ENCODE results near the gene IQSEC3.
A peak's percentile ranks its signal among the peaks of the same experiment; 100 is the strongest.

IQSEC3 gene

DNA sequence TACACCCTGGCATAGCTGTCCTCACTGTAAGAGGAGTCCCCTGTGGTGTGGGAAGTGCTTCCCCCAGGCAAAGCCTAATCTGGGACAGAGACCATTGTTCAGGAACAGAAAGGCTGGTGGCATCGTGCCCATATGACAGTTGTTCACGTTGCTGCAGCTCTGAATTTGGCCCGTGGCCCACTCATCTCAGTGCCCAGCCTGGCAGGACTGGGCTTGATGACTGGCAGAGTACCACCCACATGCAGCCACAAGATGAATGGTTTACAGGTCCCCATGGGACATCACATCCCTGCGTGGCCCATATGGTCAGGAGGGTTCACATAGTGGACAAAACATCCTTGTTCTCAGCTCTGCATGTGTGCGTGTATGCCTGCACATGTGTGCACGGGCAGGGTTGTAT is 17.5 kb downstream of the IQSEC3 start:
- peak; percentile 30 for DNase-seq

DNA sequence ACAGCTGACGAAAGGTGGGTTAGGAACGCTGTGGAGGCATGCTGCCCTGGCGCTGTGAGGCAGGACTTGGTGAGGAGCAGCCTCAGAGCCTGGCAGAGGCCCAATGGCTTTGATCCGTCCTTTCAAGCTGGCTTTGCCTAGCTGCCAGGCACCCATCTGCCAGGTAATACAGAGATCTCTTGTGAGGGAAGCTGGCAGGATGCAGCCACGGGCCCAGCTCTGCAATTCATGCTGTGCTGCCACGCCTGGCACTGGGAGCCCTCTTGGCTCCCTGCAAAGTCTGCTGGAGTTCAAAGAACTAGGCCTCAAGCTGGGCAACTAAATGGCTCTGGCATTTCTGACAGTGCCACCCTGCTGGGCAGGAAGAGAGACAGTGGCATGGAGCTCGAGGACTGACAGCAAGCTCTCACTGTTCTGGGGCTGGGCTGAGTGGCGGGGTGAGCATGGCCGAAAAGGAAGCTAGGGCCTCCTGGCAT is 18.7 kb downstream of the IQSEC3 start:
- peak; percentile 76 for DNase-seq

DNA sequence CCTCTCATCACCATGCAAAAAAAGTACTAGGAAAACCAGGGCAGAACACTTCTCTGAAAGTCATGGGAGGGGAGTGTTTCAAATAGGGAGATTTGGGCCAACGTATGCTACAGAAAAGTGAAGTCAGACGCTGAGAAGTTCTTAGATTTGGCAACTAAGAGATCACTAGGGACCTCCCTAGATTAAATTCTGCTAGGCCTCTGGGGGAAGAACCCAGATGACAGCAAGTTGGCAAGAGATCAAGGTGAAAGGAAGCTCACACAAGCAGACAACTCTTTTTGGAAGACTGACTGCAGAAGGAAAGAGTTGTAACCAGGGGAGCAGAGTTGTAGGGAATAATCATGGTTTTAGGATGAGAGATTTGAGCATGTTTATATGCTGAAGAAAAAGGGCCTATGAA is 20.7 kb downstream of the IQSEC3 start:
- no peak for DNase-seq

DNA sequence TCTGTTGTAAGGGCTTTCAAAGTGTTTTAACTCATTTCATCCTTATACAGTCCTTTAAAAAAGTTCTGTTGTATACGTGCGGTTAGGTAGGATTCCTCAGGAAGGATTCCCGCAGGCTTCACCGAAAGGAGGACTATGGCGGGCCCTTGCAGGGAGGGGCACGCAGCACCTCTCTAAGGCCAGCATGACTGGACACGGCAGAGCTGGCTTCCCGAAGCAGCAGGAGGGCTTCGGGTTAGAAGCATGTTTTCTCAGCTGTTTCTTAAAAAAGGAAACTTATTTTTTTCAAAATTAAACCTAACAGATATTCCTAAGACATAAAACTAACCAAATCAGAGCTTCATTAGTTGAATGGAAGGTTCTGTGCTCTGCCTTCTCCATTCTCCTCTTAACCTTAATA is 21.3 kb downstream of the IQSEC3 start:
- DNase-seq: no peak

DNA sequence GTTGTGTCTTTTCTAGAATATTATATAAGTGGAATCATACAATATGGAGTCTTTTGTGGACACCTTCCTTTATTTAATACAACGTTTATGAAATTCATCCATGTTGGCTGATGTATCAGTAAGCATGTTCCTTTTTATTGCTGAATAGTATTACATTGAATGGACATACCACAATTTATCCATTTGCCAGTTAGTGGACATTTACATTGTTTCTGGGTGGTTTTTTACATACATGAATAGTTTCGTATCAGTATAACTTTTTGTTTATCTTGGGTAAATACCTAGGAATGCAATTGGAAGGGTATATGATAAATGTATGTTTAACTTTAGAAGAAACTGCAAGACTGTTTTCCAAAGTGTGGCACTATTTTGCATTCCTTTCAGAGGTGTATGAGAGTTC is 23.1 kb downstream of the IQSEC3 start:
- no peak for DNase-seq

DNA sequence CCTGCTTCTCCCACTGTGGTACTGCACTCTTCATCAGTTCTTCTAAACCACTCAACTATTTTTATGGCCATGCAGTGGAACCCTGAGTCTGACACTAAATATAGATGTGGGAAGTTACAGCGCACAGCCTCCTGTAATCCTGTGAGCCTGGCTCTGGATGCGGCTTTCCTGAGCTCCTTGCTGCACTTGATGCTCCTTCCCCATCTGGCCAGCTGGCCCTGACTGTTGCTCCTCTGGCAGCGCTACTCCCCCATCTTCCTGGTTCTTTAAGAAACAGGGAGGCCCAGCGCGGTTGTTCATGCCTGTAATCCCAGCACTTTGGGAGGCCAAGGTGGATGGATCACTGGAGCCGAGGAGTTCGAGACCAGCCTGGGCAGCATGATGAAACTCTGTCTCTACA is 24.6 kb downstream of the IQSEC3 start:
- DNase-seq: no peak

DNA sequence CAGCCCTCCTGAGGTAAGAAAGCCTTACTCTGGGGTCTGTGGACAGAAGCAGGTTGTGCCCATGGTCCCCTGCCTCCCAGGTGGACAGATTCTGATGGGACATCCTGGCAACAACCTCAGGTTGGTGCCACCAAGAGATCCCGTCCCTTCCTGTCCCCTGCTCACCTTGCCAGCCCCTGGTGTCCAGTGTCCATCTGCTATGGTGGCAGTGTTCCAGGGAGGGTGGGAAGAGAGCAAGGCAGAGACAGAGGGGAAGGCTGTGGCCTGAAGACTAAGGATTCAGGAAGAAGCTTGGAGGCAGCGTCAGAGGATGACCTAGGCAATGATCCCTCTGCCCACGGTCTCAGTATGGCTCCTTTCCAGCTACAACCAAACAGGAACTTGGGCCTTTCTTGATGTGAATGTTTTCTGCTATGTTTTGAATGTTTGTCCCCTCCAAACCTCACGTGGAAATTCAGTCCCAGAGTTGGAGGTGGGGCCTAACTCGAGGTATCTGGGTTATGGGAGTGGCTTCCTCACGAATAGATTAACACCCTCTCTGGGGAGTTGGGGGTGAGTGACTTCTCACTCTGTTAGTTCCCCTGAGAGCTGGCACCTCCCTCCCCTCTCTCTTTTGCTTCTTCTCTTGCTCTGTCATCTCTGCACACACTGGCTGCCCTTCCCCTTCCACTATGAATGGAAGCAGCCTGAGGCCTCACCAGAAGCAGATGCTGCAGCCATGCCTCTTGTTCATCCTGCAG is 26.9 kb downstream of the IQSEC3 start:
- DNase-seq: no peak

DNA sequence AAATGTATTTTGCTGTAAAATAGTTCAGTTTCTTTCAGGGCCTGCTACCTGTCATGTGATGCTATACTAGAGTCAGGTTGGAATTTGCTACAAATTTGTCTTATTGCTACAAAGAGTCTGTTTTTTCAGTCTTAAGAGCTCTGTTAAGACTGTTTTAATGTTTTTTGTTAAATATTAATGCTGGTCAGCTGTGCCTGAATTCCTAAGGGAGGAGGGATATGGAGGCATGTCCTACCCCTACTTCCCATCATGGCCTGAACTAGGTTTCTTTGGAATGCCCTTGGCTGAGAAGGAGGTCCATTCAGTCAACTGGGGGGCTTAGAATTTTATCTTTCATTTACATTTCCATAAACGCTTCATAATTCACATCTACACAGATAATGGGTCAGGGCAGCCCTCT is 30.0 kb downstream of the IQSEC3 start:
- DNase-seq: no peak

DNA sequence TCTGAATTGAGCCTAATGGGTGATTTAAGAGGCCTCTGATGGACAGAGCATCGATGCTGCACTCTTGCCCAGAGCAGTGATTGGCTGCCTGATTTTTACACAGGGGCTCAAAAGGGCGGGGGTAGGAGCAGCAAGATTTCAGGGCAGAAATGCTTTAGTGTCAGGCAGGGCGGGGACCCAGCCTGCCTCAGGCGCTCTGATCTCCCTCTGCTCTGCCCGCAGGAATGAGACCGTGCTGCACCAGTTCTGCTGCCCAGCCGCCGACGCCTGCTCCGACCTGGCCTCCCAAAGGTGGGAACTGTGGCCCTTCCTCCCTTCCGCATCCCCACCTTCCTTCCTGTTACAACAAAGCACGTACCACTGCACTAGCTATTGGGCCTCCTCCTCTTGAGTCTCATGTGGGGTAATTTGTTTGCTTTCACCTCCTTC is 32.4 kb downstream of the IQSEC3 start:
- no peak for DNase-seq

DNA sequence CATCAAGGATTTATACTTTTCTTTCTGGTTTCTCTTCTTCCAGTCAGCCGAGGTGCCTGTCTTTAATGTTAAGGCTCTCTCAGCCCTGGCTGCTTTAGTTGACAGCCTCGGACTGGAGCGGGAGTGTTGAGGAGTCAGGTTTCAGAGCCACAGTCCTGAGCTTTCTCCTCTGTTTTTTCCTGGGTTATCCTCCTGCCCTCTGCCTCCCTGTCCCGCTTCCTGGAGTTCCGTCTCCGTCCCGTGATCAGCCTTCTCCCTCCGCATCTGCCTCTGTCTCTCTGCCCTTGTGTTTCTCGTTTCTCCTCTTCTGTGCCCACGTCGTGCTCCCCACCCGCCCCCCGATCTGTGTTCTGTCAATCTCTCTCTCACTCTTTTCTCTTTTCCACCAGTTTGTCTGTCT is 33.0 kb downstream of the IQSEC3 start:
- DNase-seq: no peak

DNA sequence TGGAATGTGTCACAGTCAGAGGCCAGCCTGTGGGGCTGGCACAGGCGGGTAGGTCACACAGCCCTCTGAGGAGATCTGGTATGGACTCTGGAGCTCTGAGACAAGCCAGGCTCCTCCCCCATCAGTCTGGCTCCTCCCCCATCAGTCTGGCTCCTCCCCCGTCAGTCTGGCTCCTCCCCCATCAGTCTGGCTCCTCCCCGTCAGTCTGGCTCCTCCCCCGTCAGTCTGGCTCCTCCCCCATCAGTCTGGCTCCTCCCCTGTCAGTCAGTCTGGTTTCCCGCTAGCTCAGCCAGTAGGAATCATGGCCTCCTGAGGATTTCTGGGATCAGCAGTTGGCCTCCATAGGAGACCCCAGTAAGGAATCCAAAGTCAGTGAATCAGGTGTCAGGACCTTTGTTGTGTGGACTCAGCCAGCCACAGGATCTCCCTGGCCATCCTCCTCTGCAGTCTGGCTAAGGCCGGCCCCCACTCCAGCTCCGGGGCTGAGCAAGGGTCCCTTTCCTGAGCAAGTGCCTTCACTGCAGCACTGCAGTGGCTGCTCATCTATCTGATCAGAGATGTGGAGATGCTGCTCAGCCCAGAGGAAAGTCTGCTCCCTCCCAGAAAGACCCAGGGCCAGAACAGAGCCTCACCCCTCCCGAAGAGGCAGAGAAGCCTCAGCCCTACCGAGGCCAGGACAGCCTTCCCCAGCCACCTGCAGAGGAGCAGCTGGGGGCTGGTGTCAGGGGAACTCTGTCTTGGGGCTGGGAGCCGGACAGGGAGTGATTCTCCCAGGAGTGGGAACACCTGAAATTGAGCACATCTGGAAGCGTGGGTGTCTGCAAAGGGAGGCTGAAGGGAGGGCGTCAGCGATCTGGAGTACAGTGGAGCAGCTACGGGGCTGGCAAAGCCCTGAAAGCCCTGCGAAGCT is 35.7 kb downstream of the IQSEC3 start:
- no peak for DNase-seq

DNA sequence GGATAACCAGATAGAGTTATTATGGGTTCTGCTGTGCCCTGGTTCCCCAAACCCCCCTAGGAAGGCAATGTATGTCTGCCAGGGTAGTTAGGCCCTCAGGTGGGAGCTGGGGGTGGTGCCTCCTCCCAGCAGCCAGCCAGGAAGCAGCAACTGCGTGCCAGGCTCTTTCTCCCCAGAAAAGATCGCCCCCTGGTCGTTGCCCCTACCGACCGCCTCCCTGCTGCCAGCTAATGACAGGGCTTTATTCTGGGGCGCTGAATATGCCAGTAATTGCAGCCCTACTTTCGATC is 36.3 kb downstream of the IQSEC3 start:
- no peak for DNase-seq

DNA sequence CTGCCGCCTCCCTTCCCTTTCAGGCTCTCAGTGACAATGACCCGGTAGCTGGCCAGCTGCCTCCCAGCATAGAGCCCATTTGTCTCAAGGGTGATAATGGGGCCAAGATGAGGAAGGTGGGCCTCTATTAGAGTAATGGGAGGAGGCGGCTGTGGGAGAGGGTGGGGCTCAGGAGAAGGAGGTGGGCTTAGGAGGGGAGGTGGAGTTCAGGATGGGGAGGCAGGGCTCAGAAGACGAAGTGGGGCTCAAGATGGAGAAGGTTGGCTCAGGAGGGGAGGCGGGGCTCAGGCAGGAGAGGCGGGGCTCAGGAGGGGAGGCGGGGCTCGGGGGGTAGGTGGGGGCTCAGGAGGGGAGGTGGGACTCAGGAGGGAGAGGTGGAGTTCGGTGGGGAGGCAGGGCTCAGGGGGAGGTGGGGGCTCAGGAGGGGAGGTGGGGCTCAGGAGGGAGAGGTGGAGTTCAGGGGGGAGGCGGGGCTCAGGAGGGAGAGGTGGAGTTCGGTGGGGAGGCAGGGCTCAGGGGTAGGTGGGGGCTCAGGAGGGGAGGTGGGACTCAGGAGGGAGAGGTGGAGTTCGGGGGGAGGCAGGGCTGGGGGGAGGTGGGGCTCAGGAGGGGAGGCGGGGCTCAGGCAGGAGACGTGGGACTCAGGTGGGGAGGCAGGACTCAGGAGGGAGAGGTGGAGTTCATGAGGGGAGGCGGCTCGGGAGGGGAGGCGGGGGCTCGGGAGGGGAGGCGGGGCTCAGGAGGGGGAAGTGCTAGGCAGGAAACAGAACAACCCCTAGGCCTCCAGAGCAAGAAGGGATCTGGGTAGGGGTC is 36.8 kb downstream of the IQSEC3 start:
- no peak for DNase-seq

DNA sequence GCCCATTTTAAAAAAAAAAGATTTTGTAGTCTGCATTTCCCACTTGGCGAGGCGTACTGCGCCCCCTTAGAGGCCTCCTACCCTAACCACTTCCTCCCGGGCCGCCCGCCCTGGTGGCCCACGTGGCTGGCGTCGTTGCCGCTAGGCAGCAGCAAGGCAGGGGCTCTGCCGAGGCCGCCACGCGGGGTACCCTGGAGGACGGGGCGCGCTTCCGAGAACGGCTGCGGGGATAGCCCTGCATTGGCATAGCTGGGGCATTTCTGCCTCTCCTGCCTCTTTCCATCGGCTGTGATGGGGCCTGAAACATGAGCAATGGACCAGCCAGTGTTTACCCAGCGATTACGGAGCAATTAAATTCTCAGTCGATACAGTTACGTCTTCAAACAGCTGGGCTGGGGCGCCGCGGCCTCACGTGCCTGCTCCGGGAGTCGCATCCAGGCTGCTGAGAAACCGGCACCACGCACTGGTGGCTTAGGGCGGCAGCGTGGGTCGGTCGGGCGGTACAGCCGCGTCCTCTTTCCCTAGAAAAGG is 38.0 kb downstream of the IQSEC3 start:
- DNase-seq: peak; percentile 42

DNA sequence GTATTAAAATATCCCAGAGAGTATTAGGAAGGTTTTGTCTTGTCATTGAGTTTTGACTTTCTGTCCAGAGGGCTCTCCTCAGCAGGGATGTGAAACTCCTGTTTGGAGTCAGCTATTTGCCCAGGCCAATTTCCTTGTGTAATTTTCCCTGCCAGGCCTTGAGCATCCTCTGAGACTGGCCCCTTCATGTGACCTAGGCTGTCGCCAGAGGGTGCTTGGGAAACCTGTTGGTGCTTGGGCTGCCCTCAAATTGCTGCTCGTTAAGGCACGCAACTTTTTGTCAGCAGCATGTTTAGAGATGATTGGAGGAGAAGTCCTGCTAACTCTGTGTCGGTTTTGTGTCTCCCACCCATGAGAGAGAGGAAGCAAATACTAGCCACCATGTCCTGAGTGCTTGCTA is 39.1 kb downstream of the IQSEC3 start:
- no peak for DNase-seq

DNA sequence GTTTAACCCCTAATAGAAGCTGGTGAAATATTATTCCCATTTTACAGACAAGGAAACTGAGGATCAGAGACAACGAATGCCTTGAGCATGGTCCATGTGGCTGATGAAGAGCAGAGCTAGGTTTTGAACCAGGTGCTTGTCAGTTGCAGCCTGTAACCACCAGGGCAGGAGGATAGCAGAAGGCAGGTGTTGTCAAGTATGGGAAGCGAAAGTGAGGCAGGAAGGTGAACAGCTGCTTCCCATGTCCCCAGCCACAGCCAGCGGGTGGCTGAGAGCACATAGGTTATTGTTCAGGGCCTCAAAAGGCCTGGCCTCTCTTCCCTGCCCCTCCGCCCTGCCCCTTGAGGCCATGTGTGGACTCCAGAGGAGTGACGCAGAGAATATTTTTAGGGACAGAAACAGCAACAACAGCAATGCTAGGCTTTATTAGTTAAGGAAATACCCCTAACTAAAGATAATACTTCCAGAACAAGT is 39.6 kb downstream of the IQSEC3 start:
- no peak for DNase-seq

DNA sequence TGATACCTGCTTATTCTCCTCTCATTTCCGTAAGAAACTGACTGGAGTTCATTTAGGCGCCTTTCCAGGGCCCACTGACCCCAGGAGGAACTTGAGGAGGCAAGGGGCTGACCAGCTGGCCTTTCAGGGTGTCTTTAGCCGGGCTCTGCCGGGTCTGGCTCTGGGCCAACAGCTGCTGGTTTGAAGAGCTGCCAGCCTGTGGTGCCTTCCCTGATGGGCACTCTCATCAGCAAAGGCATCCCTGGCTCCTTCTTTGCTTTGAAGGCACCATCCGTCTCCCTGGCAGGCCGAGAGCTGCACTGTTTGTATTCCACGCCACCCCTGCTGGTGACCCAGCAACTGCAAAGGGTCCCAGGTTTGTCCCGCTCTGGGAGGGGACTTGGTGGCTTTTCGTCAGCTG is 42.0 kb downstream of the IQSEC3 start:
- no peak for DNase-seq

DNA sequence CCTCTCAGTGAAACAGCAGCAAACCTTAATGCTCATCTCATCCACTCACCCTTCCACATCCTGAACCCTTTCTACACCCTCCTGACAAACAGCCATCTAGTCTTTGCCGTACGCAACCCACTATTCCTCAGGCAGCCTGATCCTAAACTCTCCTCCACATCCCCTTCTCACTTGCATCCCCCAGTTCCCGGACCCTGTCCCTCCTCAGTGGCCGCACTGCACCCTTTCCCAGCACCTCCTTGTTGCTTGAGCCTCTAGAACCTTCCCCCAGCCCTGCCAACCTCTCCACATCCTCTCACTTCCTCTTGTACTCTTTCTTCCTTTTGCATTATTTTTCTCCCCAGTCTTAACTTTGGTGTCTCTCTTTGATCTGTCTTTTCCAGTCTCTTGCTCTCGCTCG is 42.9 kb downstream of the IQSEC3 start:
- no peak for DNase-seq

DNA sequence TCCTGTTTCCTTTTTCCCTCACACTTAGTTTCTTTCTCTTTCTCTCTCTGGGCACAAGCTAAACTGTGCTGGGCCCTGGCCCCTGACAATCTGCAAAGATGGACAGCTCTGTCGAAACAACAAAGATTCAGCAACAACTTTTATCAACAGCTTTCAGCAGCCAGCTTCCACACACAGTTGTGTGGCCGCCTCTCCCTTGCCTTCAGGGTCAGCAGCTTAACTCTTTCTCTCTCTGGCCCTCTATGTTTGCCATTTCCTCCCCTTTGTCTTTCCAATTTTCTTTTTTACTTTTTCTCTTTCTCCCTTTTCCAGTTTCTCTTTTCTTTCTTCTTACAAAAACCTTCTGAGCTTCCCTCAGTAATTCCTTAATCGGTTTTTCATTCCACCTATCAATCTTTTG is 43.3 kb downstream of the IQSEC3 start:
- DNase-seq: no peak

DNA sequence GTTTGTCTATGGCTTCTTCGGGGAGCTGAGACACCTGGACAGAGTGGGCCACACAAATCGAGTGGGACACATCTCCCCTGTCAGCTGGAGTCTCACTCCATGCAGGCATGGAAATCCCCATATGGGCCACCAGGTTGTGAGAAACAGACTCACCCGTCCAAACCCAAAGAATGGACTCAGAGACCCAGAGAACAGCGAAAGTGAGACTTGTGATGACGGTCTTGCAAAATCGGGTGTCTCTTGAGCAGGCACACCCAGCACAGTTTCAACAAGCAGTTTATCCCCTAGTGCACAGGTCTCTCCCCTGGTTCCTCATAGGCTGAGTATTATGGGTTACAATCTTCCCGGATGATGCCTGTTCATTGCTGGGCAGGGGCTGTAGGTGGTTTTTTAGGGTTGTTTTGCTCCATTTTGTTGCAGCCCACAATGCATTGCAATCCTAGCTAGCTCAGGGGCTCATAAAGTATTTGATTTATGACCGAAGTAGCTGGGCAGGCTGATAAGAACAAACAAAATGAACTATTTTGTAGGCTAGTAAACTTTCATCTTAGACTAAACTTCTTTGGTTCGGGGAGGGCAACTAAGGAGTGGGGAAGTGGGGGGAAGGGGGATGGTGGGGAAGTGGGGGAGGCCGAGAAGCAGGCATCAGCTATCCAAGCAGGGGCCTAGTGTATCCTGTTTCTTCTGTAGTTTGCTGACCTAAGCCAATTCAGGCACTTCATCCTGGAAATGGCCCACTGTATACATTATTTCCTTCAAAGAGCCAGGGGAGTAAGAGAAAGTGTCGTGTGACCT is 45.3 kb downstream of the IQSEC3 start:
- DNase-seq: no peak

DNA sequence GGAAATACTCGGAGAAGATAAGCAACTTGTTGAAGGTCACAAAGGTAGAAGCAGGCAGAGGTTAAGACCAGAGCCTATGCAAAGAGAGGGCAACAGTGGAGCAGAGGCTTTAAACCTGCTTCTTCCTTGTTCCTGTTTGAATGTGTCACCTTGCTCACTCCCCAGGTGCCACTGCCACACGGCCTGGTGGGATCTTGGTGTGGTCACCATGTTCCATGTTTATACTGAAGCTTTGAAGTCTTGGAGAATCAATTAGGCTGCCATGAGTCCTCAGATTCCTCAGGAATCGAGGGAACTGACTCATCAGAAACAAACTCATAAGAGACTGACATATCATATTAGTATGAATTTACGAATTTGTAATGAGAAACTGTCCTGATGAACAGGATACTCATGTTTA is 46.8 kb downstream of the IQSEC3 start:
- no peak for DNase-seq

DNA sequence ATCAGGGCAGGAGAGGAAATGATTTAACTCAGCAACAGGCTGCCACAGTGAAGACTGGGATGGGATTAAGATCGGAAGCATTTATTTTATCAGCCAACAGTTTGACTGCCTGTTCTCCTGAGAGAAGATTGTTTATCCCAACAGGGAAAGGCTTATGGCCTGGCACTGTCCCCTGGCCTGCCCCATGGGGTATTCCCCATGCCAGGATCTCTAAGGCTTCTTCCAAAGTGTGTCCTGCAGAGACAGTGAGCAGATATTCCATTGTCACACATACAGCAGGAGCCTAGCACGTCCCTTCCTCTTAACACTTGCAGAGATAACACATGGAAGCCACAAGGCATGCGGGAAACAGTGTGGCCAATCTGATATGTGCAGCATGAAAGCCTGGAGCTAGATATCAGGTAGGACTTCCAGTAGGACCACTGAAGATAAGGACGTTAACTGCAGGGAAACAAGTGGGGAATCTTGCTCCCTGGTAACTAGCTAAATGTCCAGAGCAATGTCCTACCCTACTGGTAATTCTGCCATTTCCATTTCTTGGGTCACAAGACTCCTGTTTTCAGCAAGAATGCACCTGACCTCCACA is 48.2 kb downstream of the IQSEC3 start:
- DNase-seq: no peak
